GM21576 (cell line): ENCODE measurements around the gene MAGT1.
A peak's percentile ranks its signal among the peaks of the same experiment; 100 is the strongest.
"Not testable (repeated sequence)": the region's sequence is repeated elsewhere in the genome, so short reads cannot be mapped to it uniquely, and the experiment has no call there.

Experiments
- ATAC-seq: cut with Tn5 transposase; IDR thresholded peaks from one replicate; pipeline ENCODE4 v1.9.1; 2021; ENCODE audit warnings: mild to moderate bottlenecking, moderate library complexity; ENCODE audit not compliant: unreplicated experiment

MAGT1 gene

GRCh38 chrX:77894921-77895886, at the start of gene MAGT1:
Gene MAGT1 (minus strand): TSS chrX:77895435. CDS start chrX:77895410, 25 bp downstream.
- ATAC-seq, result peak; percentile 92

GRCh38 chrX:77945031-77945430, 49.8 kb upstream of the MAGT1 start:
- ATAC-seq, result not testable (repeated sequence)

GRCh38 chrX:77938083-77938680, 42.9 kb upstream of the MAGT1 start:
- no peak for ATAC-seq

GRCh38 chrX:77937291-77937690, 42.1 kb upstream of the MAGT1 start:
- ATAC-seq, result no peak

GRCh38 chrX:77936299-77936698, 41.1 kb upstream of the MAGT1 start:
- no peak for ATAC-seq

- ATAC-seq, result no peak
These were observed 40.7 kb upstream of the MAGT1 start for GRCh38 chrX:77935886-77936285.

GRCh38 chrX:77930581-77930980, 35.3 kb upstream of the MAGT1 start:
- no peak for ATAC-seq

- no peak for ATAC-seq
These were observed 30.5 kb upstream of the MAGT1 start for GRCh38 chrX:77925764-77926163.

GRCh38 chrX:77924320-77924859, 29.2 kb upstream of the MAGT1 start:
- ATAC-seq, result no peak

GRCh38 chrX:77922787-77923186, 27.6 kb upstream of the MAGT1 start:
- ATAC-seq, result no peak

- not testable (repeated sequence) for ATAC-seq
These were observed 24.1 kb upstream of the MAGT1 start for GRCh38 chrX:77919370-77919769.

GRCh38 chrX:77918568-77918967, 23.3 kb upstream of the MAGT1 start:
- no peak for ATAC-seq

GRCh38 chrX:77917294-77917933, 22.2 kb upstream of the MAGT1 start:
- ATAC-seq, result peak; percentile 45

- ATAC-seq, result peak; percentile 95
These were observed 15.0 kb upstream of the MAGT1 start, which contains the start of gene ATP7A for GRCh38 chrX:77910108-77910840. Gene ATP7A (plus strand): TSS chrX:77910693. CDS start chrX:77971642, 60,949 bp downstream.

GRCh38 chrX:77901506-77901905, 6.3 kb upstream of the MAGT1 start:
- no peak for ATAC-seq

- ATAC-seq, result no peak
These were observed 5.5 kb upstream of the MAGT1 start for GRCh38 chrX:77900688-77901087.

- peak; percentile 53 for ATAC-seq
These were observed 4.0 kb upstream of the MAGT1 start, which contains the start of gene COX7B for GRCh38 chrX:77899081-77899828. Gene COX7B (plus strand): TSS chrX:77899468. CDS start chrX:77899554, 86 bp downstream.

- ATAC-seq, result no peak
These were observed 1.5 kb downstream of the MAGT1 start for GRCh38 chrX:77893713-77894112.

- ATAC-seq, result no peak
These were observed 2.3 kb downstream of the MAGT1 start for GRCh38 chrX:77892887-77893286.

- not testable (repeated sequence) for ATAC-seq
These were observed 13.8 kb downstream of the MAGT1 start for GRCh38 chrX:77881418-77881817.
